A549 (cell line): ENCODE measurements around the gene MRM3.
"Not testable (repeated sequence)": the region's sequence is repeated elsewhere in the genome, so short reads cannot be mapped to it uniquely, and the experiment has no call there.

Source experiments
- SREBF2 ChIP-seq: fragments of 450-650 bp; IDR thresholded peaks from 2 replicates; pipeline ENCODE4 v1.6.1; 2014; ENCODE audit warnings: mild to moderate bottlenecking, moderate library complexity
- TF ChIP-seq, protein P1 (sequence below): fragments of >200 bp; sonication (Bioruptor Twin); formaldehyde crosslinking; IDR thresholded peaks from 3 replicates; pipeline ENCODE4 v1.5.1; 2016

DNA sequence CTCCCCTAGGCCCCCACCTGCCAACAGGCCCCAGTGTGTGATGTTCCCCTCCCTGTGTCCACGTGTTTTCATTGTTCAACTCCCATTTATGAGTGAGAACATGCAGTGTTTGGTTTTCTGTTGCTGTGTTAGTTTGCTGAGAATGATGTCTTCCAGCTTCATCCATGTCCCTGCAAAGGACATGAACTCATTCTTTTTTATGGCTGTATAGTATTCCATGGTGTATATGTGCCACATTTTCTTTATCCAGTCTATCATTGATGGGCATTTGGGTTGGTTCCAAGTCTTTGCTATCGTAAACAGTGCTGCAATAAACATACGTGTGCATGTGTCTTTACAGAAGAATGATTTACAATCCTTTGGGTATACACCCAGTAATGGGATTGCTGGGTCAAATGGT lies 47.5 kb downstream of the MRM3 start:
- TF ChIP-seq, protein P1, sequence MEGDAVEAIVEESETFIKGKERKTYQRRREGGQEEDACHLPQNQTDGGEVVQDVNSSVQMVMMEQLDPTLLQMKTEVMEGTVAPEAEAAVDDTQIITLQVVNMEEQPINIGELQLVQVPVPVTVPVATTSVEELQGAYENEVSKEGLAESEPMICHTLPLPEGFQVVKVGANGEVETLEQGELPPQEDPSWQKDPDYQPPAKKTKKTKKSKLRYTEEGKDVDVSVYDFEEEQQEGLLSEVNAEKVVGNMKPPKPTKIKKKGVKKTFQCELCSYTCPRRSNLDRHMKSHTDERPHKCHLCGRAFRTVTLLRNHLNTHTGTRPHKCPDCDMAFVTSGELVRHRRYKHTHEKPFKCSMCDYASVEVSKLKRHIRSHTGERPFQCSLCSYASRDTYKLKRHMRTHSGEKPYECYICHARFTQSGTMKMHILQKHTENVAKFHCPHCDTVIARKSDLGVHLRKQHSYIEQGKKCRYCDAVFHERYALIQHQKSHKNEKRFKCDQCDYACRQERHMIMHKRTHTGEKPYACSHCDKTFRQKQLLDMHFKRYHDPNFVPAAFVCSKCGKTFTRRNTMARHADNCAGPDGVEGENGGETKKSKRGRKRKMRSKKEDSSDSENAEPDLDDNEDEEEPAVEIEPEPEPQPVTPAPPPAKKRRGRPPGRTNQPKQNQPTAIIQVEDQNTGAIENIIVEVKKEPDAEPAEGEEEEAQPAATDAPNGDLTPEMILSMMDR: not testable (repeated sequence)
- TF ChIP-seq SREBF2: not testable (repeated sequence)
